IPS-NIHi11 (cell line): ENCODE data around the gene TRUB2.
"Not testable (repeated sequence)": the region's sequence is repeated elsewhere in the genome, so short reads cannot be mapped to it uniquely, and the experiment has no call there.

Experiments used
- DNase-seq: peaks from one replicate; pipeline ENCODE4 v3.0.0; 2012; ENCODE audit warnings: mixed read lengths, low spot score

Gene TRUB2

DNA sequence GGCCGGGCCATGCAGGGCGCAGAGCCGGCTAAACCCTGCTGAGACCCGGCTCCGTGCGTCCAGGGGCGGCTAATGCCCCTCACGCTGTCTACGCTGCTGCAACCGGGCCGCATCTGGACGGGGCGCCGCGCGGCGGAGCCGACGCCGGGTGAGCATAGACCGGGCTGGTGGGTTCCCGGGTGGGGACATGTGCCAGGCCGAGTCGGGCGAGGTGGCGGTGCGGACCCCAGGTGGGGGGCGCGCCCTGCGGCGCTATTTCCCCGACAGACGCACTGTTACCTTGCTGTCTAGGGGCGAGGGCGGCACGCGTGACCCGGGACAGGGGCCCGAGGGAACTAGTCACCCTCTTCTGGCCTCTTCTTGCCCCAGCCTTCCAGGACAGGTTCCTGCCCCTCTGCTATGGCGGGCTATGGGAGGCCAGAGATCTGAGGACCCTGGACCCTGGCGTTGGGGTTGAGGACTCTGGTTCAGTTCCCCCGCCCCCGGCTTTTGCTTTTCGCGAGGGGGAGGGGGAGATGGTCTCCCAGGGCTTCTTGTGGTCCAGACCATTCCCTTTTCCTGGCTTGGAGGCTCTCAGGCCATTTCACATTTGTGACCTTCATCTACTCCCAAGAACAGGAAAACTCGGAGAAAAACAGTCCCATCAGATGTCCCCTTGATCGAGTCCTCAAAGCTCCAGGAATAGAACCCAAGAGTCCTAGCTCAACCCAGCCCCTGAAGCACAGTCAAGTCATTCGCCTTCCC is 18.6 kb upstream of the TRUB2 start:
- peak; percentile 37 for DNase-seq

DNA sequence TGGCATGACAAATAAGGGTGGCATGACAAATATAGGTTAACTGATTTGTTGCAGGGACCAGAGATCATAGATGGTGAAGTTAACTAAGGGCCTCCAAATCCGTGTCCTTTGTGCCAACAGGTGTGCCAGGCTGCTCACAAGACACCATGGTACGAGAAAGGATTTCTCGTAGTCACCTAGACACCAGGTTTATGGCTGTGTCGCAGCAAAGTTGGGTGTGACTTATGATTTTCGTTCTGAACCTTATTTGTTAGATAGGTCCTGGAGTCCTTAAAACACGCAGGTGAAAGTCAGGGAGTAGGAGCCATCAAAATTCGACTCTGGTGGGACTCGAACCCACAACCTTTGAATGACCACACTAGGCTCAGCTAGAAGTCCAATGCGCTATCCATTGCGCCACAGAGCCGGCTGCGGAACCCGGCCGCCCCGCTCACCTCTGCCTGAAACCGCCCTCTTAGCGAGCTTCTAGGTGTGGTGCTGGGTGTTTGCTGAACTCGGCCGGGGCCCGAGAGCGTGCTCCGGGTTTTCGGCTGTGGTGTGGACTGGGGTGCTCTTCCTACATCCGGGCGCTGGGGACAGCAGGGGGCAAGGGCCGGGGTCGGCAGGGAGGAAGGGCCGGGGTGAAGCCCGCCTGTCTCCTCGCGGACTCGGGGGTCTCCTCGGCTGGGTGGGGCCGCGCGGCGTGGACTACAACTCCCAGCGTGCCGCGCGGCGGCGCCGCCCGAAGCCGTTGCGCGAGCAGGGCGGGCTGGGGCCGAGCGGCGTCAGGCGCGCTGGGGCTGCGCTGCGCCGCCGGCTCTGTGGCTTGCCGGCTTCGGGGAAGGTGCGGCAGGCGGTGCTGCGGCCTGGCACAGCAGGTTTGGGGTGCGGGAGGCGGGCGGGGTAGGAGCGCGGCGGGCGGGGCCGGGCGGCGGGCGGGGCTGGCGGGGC is 17.8 kb upstream of the TRUB2 start, which contains the start of gene SLC27A4:
SLC27A4 (plus strand) TSS at position 767 of the 930 bp plus-strand sequence. CDS start 2,606 bp downstream, outside the sequence.
- DNase-seq: peak; percentile 95

DNA sequence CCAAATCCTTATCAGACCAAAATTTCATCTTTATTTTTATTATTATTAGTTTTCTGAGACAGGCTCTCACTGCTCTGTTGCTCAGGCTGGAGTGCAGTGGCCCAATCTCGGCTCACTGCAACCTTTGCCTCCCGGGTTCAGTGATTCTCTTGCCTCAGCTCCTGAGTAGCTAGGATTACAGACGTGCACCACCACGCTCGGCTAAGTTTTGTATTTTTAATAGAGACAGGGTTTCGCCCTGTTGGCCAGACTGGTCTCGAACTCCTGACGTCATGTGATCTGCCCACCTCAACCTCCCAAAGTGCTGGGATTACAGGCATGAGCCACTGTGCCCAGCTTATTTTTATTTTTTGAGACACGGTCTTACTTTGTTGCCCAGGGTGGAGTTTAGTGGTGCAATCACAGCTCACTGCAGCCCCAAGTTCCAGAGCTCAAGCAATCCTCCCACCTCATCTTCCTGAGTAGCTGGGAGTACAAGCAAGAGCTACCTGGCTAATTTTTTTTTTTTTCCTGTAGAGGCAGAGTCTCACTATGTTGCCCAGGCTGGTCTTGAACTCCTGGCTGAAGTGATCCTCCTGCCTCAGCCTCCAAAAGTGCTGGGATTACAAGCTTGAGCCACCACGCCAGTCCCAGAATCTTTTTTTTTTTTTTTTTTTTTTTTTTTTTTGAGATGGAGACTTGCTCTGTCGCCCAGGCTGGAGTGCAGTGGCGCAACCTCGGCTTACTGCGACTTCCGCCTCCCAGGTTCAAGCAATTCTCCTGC is 16.8 kb upstream of the TRUB2 start:
- not testable (repeated sequence) for DNase-seq

DNA sequence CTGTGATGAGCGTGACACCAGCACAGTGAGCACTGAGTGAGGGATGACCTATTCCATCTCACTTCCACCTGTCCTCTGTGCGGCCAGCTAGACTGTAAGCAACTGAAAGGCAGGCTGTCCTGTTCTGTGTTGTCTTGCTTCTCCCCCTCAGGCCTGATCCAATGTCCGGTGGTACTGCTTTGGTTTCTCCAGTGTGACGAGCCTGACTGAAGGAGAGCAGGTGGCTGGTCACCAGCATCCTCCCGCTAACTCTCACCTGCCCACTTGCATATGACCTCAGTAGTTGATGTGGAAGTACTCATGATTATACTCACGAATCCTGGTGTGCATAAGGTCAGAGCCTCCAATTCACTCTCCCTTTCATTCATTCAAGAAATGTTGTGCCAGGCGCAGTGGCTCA is 15.7 kb upstream of the TRUB2 start:
- no peak for DNase-seq

DNA sequence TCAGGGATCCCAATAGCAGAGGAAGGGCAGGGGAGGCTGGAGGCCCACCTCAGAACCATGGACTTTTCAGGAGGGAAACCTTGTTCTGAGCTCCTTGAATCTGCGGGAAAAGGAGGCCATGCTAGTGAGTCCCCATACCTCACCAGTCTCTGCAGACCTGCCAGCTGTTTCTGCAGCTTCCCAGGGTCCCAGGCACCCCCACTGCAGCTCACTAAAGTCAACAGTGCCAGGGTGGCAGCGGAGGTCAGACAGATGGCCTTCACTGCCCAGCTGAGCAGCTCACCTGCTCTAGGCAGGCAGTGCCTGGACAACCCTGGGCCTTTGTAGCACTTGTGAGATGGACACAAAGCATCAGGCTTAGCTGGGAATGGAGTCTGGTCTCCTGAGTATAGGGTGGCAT is 13.7 kb upstream of the TRUB2 start:
- no peak for DNase-seq

DNA sequence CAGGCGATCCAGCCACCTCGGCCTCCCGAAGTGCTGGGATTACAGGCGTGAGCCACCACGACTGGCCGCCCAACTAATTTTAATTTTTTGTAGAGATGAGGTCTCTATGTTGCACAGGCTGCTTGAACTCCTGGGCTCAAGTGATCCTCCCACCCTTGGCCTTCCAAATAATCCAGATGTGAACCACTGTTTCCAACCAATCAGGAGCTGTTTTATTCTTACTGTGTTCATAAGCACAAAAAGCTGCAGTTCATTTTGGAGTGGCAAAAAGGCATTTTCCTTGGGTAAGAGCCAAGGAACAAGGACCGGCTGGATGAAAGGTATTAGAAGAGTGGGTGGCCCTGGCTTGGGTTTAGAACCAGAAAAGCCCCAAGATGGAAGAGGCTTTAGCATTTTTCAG is 12.9 kb upstream of the TRUB2 start:
- no peak for DNase-seq

DNA sequence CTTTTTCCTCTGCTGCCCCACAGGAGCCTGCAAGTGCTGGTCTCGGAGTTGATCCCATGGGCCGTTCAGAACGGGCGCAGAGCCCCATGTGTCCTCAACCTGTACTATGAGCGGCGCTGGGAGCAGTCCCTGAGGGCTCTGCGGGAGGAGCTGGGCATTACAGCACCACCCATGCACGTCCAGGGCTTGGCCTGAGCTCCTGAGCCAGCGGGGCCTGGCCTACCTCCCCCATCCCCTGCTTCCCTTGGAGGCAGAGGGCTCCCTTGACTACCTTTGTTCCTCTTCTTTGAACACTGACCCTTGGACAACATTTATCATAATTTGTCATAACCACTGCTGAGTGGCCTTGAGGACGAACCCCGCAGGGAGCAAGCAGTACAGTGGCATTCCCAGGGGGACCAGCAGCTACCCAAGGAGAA is 11.2 kb upstream of the TRUB2 start:
- DNase-seq: no peak

DNA sequence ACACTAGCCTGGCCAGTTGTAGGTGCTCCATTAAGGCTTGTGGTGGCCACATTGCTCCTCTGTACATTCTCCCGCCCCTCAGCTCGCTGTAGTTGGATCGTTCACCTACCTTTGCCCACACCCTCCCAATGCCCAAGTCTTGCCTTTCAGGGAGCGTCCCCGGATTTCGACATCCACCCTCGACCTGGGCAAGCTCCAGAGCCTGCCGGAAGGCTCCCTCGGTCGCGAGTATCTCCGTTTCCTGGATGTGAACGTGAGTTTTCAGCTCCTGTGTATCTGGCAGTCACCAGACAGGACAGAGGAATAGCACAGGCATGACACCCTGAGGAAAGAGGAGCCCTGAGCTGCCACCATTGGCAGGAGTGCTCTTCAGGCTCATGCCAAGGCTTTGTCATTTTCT is 3.4 kb upstream of the TRUB2 start:
- no peak for DNase-seq

DNA sequence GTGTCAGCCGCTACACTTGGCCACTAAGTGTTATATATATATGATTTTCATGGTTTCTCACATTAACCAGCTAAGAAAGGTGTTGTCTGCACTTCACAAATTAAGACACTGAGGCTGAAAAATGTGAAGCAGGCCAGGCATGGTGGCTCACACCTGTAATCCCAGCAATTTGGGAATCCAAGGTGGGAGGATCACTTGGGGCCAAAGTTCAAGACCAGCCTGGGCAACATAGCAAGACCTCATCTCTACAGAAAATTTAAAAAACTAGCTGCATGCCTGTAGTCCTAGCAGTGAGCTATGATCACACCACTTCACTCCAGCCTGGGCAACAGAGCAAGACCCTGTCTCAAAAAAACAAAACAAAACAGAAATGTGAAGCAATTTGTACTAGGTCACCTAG is 2.2 kb upstream of the TRUB2 start:
- DNase-seq: no peak

DNA sequence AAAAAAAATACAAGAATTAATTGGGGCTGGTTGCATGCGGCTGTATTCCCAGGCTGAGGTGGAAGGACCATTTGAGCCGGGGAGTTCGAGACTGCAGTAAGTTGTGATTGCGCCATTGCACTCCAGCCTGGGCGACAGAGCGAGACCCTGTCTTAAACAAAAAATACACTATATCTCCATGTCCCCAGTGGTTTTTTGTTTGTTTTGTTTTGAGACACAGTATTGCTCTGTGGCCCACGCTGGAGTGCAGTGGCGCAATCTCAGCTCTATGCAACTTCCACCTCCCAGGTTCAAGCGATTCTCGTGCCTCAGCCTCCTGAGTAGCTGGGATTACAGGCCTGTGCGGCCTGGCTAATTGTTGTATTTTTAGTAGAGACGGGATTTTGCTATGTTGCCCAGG is 1.5 kb upstream of the TRUB2 start:
- no peak for DNase-seq

DNA sequence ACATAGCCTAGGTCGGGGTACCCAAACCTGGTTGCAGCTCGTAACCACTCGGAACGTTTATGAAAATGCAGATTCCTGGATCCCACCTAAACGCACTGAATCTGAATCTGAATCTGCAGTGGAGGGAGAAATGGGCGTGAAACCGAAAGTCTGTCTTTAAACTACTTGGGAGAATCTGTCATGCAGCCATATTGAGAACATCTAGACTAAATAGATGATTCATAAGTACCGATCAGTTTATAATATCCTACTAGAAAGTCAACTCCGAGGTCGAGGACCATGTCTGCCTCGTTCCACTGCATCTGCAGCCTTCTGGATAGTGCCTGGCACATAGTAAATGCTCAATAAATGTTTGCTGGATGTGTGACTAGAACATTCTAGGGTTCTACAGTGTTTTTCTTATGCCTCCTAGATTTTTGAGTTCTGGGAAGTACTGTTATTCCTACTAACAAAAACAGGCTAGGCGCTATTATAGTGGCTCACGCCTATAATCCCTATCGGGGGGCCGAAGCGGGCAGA is 1.0 kb upstream of the TRUB2 start:
- DNase-seq: no peak

DNA sequence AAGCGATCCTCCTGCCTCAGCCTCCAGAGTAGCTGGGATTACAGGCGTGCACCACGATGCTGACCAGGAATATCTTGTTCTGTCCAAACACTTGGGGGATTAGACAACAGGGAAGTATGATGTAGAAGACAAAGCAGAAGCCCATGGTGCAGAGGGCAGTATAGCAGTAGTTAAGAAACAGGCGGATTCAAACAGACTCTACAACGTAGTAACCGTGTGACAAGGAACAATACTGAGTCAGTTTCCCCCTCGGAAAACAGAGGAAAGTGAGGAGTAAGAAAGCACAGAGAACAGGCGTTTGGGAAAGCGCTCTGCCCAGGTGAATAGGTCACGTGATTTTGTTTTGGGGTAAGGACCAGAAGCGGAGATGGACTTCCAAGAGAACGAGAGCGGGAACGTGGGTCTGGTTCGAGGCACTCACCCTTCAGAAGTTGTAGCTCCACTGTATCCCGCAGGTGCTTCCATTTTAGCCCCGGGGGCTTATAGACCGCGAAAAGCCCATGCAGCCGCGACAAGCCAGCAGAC is 306 bp downstream of the TRUB2 start:
- DNase-seq: no peak

DNA sequence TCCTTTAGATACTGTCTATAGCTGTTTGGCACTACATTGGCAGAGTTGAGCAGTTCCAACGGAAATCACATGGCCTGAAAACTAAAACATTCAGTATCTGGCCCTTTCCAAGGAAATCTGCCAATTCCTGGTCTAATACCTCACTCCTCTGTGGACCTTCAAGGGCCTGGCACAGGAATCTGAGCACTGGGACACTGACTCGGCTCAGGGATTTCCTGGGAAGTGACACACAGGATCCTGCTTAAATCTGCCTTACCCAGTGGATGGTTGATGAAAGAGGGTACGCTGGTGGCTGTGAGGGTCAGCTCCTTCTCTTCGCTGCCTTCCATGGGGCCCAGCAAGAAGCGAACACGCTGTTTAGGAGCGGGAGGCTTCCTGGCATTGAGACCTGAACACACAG is 904 bp downstream of the TRUB2 start:
- no peak for DNase-seq

DNA sequence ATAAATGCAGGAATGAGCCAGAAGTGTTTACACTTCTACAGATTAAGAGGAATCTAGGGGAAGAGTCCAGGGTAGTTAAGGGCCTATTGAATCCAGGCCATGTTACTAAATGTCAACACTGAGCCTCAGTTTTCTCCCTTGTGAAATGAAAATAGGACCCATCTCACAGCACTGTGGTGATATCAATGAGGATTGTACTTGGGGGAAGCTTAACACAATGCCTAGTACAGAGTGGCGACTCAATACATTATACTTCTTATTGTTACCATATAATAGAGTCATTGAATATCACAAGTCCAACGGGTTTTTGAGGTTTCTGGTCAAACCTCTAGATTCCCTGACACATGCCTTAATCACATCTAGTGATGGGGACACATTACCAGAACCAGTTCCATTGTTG is 4.6 kb downstream of the TRUB2 start:
- no peak for DNase-seq

DNA sequence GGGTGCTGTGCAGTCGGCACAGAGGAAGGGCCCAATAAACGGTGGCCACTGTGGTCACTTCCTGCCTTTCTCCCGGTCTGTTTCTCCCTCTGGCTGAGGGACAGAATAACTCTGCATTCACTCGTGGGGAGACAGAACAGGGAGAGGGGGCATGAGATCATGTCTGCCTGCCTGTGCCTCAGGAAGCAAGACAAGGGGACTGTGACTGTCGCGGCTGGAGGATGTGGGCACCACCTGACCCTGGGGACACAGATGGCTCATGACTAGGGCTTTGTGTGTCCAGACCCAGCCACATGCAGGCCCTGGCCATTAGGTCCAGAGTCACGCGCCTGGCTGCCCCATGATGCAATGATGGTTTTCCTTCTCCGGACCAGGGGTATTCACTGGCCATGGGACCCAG is 5.8 kb downstream of the TRUB2 start:
- DNase-seq: no peak

DNA sequence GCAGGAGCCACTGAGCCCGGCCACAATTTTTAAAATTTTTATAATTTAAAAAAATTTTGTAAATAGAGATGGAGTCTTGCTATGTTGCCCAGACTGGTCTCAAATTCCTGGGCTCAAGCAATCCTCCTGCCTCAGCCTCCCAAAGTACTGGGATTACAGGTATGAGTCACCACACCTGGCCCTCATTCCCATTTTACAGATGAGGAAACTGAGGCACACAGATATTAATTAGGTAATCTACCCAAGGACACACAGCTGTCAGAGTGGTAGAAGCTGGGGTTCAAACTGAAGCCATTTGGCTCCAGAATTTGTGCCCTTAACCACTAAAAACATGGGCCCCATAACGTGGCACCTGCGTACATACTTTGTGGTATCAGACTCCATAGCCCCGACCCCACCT is 7.5 kb downstream of the TRUB2 start:
- no peak for DNase-seq

DNA sequence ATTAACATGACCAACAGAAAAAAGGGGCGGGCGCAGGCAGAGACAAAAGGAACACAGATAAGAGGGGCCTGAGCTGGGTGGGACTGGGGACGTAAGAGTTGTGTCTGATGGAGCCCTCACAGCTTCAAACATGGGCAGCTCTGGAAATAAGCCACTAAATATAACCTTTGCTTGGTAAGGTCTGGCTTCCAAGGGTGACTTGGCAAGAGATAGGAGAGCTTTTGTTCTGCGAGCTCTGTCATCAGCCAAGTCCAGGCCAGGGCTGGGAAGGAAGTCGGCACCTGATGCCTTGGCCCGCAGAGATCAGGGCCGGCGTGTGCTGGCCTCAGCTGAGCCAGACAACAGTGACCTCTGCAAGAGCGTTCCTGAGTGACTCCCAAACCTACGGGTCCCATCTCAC is 11.8 kb downstream of the TRUB2 start:
- DNase-seq: no peak

DNA sequence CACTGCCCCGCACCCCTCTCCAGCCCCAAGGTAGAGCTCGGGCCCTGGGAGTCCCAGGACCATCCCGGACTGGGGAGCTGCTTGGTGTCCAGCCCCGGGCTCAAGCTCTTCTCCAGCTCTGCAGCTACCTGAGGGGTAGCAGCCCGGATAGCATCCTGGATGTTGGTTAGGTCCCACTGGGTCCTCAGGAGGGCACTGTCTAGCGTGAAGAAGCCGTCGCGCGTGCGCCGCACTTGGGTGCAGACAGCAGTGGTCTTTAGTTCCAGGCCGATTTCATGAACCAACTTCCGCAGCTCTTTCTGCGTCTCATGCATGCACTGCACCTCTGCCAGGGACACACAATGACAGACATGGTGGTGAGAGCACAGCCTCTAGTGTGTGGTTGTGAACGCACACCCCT is 12.7 kb downstream of the TRUB2 start:
- DNase-seq: no peak

DNA sequence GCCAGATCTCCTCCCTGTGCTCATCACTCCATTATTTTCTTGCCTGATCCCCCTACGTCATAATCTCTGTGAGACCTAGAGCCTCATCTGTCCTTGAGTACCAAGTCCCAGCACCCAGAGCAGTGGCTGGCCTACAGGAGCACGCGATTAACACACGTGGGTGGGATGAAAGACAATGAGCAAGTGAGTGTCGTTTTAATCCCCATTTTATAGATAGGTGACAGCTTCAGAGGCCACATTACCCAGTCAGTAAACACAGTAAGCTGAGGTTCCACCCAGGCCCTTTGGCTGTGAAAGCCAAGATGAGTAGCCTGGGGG is 17.3 kb downstream of the TRUB2 start:
- DNase-seq: no peak

DNA sequence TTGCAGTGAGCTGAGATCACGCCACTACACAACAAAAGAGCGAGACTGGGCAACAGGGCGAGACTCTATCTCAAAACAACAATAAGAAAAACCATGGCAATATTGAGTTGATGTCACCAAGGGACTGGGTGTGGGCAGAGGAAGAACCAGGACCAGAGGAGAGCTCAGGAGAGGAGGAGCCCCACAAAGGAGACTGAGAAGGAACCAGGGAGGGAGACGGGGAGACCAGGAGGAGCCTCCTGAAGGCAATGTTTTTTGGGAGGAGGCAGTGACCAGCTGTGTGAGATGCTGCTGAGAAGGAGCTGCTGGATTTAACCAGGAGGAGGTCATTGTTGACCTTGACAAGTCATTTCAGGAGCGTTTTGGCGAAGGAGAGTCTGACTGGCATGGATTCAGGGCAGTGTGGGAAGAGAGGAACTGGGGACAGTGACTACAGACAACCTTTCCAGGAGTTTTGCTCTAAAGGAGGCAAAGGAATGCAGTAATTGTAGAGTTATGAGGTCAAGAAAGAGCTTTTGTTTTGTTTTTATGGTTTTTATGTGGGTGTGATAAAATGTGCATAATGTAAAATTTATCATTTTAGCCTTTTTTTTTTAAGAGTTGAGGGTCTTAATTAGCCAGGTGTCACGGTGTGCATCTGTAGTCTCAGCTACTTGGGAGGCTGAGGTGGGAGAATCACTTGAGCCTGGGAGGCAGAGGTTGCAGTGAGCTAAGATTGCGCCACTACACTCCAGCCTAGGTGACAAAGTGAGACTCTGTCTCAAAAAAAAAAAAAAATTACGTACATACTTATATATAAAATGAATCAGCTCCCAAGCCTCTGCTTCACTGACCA is 17.9 kb downstream of the TRUB2 start:
- no peak for DNase-seq
